IPS DF 6.9 (cell line): ENCODE data around the gene PCBP1.

Experiments used
- DNase-seq: peaks from one replicate; pipeline ENCODE4 v3.0.0-alpha.2; 2013; ENCODE audit warnings: low read depth, low spot score
- H3K27ac ChIP-seq: one replicate; pipeline ENCODE4 v1.5.1; 2013; ENCODE audit warnings: low read length, control low read depth
- H3K27me3 ChIP-seq: 2 replicates; pipeline ENCODE4 v1.6.1; 2013; ENCODE audit warnings: mild to moderate bottlenecking, low read length; ENCODE audit not compliant: control insufficient read depth, insufficient read depth
- H3K36me3 ChIP-seq: 2 replicates; pipeline ENCODE4 v1.6.1; 2013; ENCODE audit warnings: low read length; ENCODE audit not compliant: control insufficient read depth, insufficient read depth
- H3K4me1 ChIP-seq: 2 replicates; pipeline ENCODE4 v1.6.1; 2013; ENCODE audit warnings: low read length; ENCODE audit not compliant: control insufficient read depth, insufficient read depth
- H3K4me3 ChIP-seq: 2 replicates; pipeline ENCODE4 v1.5.1; 2013; ENCODE audit warnings: mild to moderate bottlenecking, low read length
- H3K9me3 ChIP-seq: 2 replicates; pipeline ENCODE4 v1.6.1; 2013; ENCODE audit warnings: low read length, inconsistent platforms; ENCODE audit not compliant: control insufficient read depth, insufficient read depth
- WGBS: extraction: QIAGEN DNeasy Blood & Tissue Kit; methylation state at CpG from one replicate; pipeline ENCODE4 v1.1.7; 2013; ENCODE audit warnings: mixed read lengths, missing lambda C conversion rate; ENCODE audit not compliant: insufficient read length, insufficient coverage; 5-methylcytosine and 5-hydroxymethylcytosine counted together

Gene PCBP1

GRCh38 chr2:70080610-70081200, 6.6 kb upstream of the PCBP1 start:
- Histone ChIP-seq H3K27ac (no peak overlapping the region), H3K4me3 (no peak overlapping the region), H3K27me3 (no peaks in the 10 kb centered on the region), H3K36me3 (peaks cover 8% of the 10 kb centered on the region; the same call in 1 of the 2 replicates), H3K4me1 (peaks cover 2% of the 10 kb centered on the region; the same call in 1 of the 2 replicates), H3K9me3 (no peaks in the 10 kb centered on the region)
- WGBS: no CpG with 5 or more reads among the region's 3 CpGs
- DNase-seq: no peak

DNA sequence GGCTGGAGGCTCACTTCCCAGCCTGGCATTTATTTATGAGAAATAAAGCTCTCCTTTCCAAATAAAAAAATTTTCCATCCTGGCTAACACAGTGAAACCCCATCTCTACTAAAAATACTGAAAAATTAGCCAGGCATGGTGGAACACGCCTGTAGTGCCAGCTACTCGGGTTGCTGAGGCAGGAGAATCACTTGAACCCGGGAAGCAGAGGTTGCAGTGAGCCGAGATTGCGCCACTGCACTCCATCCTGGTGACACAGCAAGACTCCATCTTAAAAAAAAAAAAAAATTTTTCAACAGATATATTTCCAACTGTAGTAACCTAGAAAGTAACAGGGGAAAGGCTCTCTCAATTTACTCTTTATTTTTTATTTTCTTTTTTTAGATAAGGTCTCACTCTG, 6.1 kb upstream of the PCBP1 start:
- Histone ChIP-seq H3K27me3 (no peaks in the 10 kb centered on the region), H3K4me3 (no peak overlapping the region), H3K4me1 (peaks cover 2% of the 10 kb centered on the region; the same call in 1 of the 2 replicates), H3K9me3 (no peaks in the 10 kb centered on the region), H3K27ac (no peak overlapping the region), H3K36me3 (peaks cover 8% of the 10 kb centered on the region; the same call in 1 of the 2 replicates)
- no peak for DNase-seq
- WGBS: no CpG with 5 or more reads among the region's 5 CpGs

GRCh38 chr2:70083344-70084156, 3.7 kb upstream of the PCBP1 start:
- Histone ChIP-seq H3K4me3 (no peak overlapping the region), H3K9me3 (no peaks in the 10 kb centered on the region), H3K27ac (no peak overlapping the region), H3K4me1 (peaks cover 2% of the 10 kb centered on the region; the same call in 1 of the 2 replicates), H3K36me3 (peaks cover 11% of the 10 kb centered on the region; the same call in 1 of the 2 replicates), H3K27me3 (no peaks in the 10 kb centered on the region)
- no CpG with 5 or more reads among the region's 8 CpGs for WGBS
- DNase-seq: no peak

DNA sequence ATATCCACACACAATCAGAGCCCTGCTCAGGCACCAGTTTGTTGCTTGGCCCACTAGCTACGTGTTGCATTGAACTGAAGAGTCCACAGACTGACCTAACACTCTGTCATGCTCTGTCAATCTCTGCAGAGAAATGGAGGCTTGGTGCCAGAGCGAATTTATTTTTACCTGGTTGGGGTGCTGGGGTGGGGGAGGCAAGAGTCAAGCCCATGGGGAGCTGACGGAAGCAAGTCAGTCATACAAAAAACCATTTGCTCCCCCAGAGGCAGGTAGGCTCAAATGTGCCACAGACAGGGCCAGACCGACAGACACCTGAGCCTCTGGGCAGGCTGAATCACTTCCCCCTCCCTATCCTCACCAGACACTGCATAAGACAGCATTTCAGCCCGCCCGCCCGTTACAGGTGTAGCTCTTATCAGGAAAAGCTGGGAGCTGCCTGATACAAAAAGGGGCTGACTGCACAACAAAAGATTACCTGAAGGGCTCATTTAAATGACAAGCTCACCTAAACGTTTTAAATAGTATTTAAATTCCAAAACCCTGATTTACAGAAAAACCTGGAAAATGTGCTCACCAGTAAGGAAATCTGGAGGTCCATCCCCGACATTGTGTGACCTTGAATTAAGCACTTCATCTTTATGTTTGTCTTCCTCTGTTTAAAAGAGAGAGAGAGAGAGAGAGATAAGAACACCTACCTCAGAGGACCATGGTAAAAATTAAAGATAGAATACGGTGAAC, 2.1 kb upstream of the PCBP1 start:
- Histone ChIP-seq H3K4me1 (peaks cover 2% of the 10 kb centered on the region; the same call in 1 of the 2 replicates), H3K4me3 (no peak overlapping the region; the same call in 1 of the 2 replicates), H3K27me3 (no peaks in the 10 kb centered on the region), H3K27ac (peak overlapping the region; percentile 20), H3K36me3 (peaks cover 12% of the 10 kb centered on the region; the same call in 1 of the 2 replicates), H3K9me3 (no peaks in the 10 kb centered on the region)
- DNase-seq: no peak
- WGBS: no CpG with 5 or more reads among the region's 10 CpGs

DNA sequence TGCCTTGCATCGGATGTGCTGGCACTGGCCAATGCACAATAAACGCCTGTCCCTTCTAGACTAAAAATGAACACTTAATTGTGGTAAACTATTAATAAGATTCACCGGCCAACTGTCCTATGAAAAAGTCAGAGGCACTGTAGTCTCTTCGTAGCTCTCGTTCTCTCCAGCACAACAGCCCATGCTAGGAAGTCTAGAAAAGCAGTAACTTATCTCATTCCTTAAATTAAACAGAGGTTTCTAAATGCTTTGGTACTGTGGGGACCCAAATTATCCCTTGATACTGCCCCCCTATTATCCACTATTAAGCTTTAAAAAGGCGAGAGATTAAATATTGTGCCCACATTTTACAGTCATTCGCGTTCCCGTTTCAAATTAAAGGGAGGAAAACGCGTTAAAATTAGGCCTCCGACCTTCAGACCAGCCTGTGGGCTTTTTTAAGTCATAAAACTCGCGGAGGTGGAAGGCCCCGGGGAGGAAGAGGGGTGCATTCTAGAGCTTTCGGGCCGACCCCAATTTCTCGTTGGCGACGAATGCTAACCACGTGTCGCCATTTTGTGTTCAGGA, 1.5 kb upstream of the PCBP1 start:
- Histone ChIP-seq H3K4me1 (peaks cover 2% of the 10 kb centered on the region; the same call in 1 of the 2 replicates), H3K36me3 (peaks cover 10% of the 10 kb centered on the region; the same call in 1 of the 2 replicates), H3K4me3 (peak overlapping the region; percentile 83; the same call in 1 of the 2 replicates), H3K27me3 (no peaks in the 10 kb centered on the region), H3K9me3 (no peaks in the 10 kb centered on the region), H3K27ac (peak overlapping the region; percentile 48)
- no peak for DNase-seq
- no CpG with 5 or more reads among the region's 22 CpGs for WGBS

GRCh38 chr2:70086278-70086837, 919 bp upstream of the PCBP1 start:
- DNase-seq: no peak
- H3K4me3 ChIP-seq: peak overlapping the region; percentile 83; the same call in 1 of the 2 replicates
- peaks cover 2% of the 10 kb centered on the region; the same call in 1 of the 2 replicates for H3K4me1 ChIP-seq
- no CpG with 5 or more reads among the region's 40 CpGs for WGBS
- no peaks in the 10 kb centered on the region for H3K9me3 ChIP-seq
- peaks cover 10% of the 10 kb centered on the region; the same call in 1 of the 2 replicates for H3K36me3 ChIP-seq
- no peaks in the 10 kb centered on the region for H3K27me3 ChIP-seq
- H3K27ac ChIP-seq: peak overlapping the region; percentile 48

DNA sequence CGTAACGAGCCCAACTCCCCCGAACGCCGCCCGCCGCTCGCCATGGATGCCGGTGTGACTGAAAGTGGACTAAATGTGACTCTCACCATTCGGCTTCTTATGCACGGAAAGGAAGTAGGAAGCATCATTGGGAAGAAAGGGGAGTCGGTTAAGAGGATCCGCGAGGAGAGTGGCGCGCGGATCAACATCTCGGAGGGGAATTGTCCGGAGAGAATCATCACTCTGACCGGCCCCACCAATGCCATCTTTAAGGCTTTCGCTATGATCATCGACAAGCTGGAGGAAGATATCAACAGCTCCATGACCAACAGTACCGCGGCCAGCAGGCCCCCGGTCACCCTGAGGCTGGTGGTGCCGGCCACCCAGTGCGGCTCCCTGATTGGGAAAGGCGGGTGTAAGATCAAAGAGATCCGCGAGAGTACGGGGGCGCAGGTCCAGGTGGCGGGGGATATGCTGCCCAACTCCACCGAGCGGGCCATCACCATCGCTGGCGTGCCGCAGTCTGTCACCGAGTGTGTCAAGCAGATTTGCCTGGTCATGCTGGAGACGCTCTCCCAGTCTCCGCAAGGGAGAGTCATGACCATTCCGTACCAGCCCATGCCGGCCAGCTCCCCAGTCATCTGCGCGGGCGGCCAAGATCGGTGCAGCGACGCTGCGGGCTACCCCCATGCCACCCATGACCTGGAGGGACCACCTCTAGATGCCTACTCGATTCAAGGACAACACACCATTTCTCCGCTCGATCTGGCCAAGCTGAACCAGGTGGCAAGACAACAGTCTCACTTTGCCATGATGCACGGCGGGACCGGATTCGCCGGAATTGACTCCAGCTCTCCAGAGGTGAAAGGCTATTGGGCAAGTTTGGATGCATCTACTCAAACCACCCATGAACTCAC, 673 bp downstream of the PCBP1 start:
- no peak for DNase-seq
- peak overlapping the region; percentile 3 for H3K27ac ChIP-seq
- peaks cover 2% of the 10 kb centered on the region; the same call in 1 of the 2 replicates for H3K4me1 ChIP-seq
- H3K36me3 ChIP-seq: peaks cover 7% of the 10 kb centered on the region; the same call in 1 of the 2 replicates
- no peaks in the 10 kb centered on the region for H3K27me3 ChIP-seq
- WGBS: no CpG with 5 or more reads among the region's 58 CpGs
- no peaks in the 10 kb centered on the region for H3K9me3 ChIP-seq
- H3K4me3 ChIP-seq: peak overlapping the region; percentile 83

- WGBS: 93% methylated on average over 2 of the region's 8 CpGs
- Histone ChIP-seq H3K9me3 (no peaks in the 10 kb centered on the region), H3K27me3 (no peaks in the 10 kb centered on the region), H3K4me3 (peak overlapping the region; percentile 83; the same call in 1 of the 2 replicates), H3K36me3 (peaks cover 7% of the 10 kb centered on the region; the same call in 1 of the 2 replicates), H3K4me1 (peaks cover 2% of the 10 kb centered on the region; the same call in 1 of the 2 replicates), H3K27ac (peak overlapping the region; percentile 3)
- DNase-seq: no peak
Observed at GRCh38 chr2:70088598-70089219, 1.4 kb downstream of the PCBP1 start.
